IMR-90 (cell line): Measurements from ENCODE around the gene FAM163B. TPM values are rescaled to one million over a fixed set of nuclear protein-coding genes. Genes with fewer than 3 reads are reported as not detected.

Experiments used
- ATAC-seq: fragments of 200-7000 bp; cut with Tn5 transposase; 2 replicates; pipeline ENCODE4 v1.9.1; 2020; ENCODE audit warnings: low read depth, mild to moderate bottlenecking, moderate library complexity
- BruUV-seq: library from RNA; stranded (reverse); fragments of 400-500 nt; replicated peaks from 2 replicates; lab custom pipeline; 2021; lab: Mats Ljungman, UMichigan
- CTCF ChIA-PET: fragments of 300-600 bp; formaldehyde crosslinking; extraction: SDS; loops from one replicate; lab custom pipeline; 2021; ENCODE audit warnings: antibody characterized with exemption; lab: Yijun Ruan, JAX
- POLR2A ChIA-PET: fragments of 300-600 bp; sonication (Branson Sonifier 250); formaldehyde crosslinking; loops from one replicate; lab custom pipeline; 2022; ENCODE audit warnings: antibody characterized with exemption; ENCODE audit not compliant: unreplicated experiment; lab: Charles Lee
- DNase-seq: peaks from one replicate; pipeline ENCODE4 v3.0.0; 2013
- H2AFZ ChIP-seq: replicated peaks from 2 replicates; pipeline ENCODE3; 2013; ENCODE audit warnings: low read length, mild to moderate bottlenecking; ENCODE audit not compliant: poor library complexity
- H2AK5ac ChIP-seq: 2 replicates; pipeline ENCODE4 v1.6.1; 2013; ENCODE audit warnings: low read depth, low read length, inconsistent platforms
- H2AK9ac ChIP-seq: replicated peaks from 2 replicates; pipeline ENCODE3; 2013; ENCODE audit warnings: mild to moderate bottlenecking, low read depth, low read length, moderate library complexity; ENCODE audit not compliant: poor library complexity
- H2BK120ac ChIP-seq: 2 replicates; pipeline ENCODE4 v1.6.1; 2013; ENCODE audit warnings: low read depth, low read length, inconsistent platforms
- H2BK15ac ChIP-seq: 3 replicates; pipeline ENCODE4 v1.6.1; 2013; ENCODE audit warnings: low read depth, low read length, inconsistent platforms
- H2BK20ac ChIP-seq: 2 replicates; pipeline ENCODE4 v1.6.1; 2013; ENCODE audit warnings: low read depth, mild to moderate bottlenecking, inconsistent platforms, low read length, moderate library complexity
- H2BK5ac ChIP-seq: 2 replicates; pipeline ENCODE4 v1.6.1; 2013; ENCODE audit warnings: mild to moderate bottlenecking, low read depth, low read length, inconsistent platforms; ENCODE audit not compliant: poor library complexity, severe bottlenecking
- H3K14ac ChIP-seq: replicated peaks from 2 replicates; pipeline ENCODE4 v1.6.1; 2013; ENCODE audit warnings: low read depth, low read length, inconsistent platforms
- H3K18ac ChIP-seq: 2 replicates; pipeline ENCODE4 v1.6.1; 2013; ENCODE audit warnings: low read depth, low read length, control low read depth
- H3K23ac ChIP-seq: 2 replicates; pipeline ENCODE4 v1.6.1; 2013; ENCODE audit warnings: low read depth, low read length, inconsistent platforms
- H3K27ac ChIP-seq: 2 replicates; pipeline ENCODE4 v1.5.1; 2013; ENCODE audit warnings: mild to moderate bottlenecking, control low read depth, low read length; ENCODE audit not compliant: insufficient read depth
- H3K27me3 ChIP-seq: 2 replicates; pipeline ENCODE4 v1.6.1; 2013; ENCODE audit warnings: low read length; ENCODE audit not compliant: control insufficient read depth, insufficient read depth
- H3K36me3 ChIP-seq: 2 replicates; pipeline ENCODE4 v1.6.1; 2013; ENCODE audit warnings: low read length, mixed read lengths; ENCODE audit not compliant: control insufficient read depth, insufficient read depth
- H3K4ac ChIP-seq: 2 replicates; pipeline ENCODE4 v1.6.1; 2013; ENCODE audit warnings: low read depth, low read length, inconsistent platforms
- H3K4me1 ChIP-seq: 2 replicates; pipeline ENCODE4 v1.6.1; 2013; ENCODE audit warnings: low read length, mixed read lengths; ENCODE audit not compliant: control insufficient read depth, insufficient read depth
- H3K4me2 ChIP-seq: 2 replicates; pipeline ENCODE4 v1.6.1; 2013; ENCODE audit warnings: low read depth, mild to moderate bottlenecking, control low read depth, low read length, moderate library complexity
- H3K4me3 ChIP-seq: 2 replicates; pipeline ENCODE4 v1.5.1; 2013; ENCODE audit warnings: low read depth, mild to moderate bottlenecking, control low read depth, low read length, moderate library complexity; ENCODE audit not compliant: insufficient read depth
- H3K56ac ChIP-seq: 2 replicates; pipeline ENCODE4 v1.6.1; 2013; ENCODE audit warnings: low read length, inconsistent platforms; ENCODE audit not compliant: insufficient read depth; ENCODE audit errors: extremely low read depth
- H3K79me1 ChIP-seq, 2 experiments: 2 replicates each; pipeline ENCODE4 v1.6.1; 2013; ENCODE audit warnings: low read length in 2 of 2, inconsistent platforms in 1 of 2, low read depth in 1 of 2
- H3K9ac ChIP-seq: 2 replicates; pipeline ENCODE4 v1.6.1; 2013; ENCODE audit warnings: low read depth, low read length, control low read depth
- H3K9me1 ChIP-seq: 2 replicates; pipeline ENCODE4 v1.6.1; 2013; ENCODE audit warnings: low read length, inconsistent platforms; ENCODE audit not compliant: insufficient read depth
- H3K9me3 ChIP-seq: 2 replicates; pipeline ENCODE4 v1.6.1; 2013; ENCODE audit warnings: low read length; ENCODE audit not compliant: control insufficient read depth, insufficient read depth
- H4K20me1 ChIP-seq: 2 replicates; pipeline ENCODE4 v1.6.1; 2013; ENCODE audit warnings: low read length, inconsistent platforms; ENCODE audit not compliant: insufficient read depth
- H4K5ac ChIP-seq: 2 replicates; pipeline ENCODE4 v1.6.1; 2013; ENCODE audit warnings: mild to moderate bottlenecking, low read depth, low read length, control low read depth
- H4K8ac ChIP-seq, 2 experiments: 2 replicates each; pipeline ENCODE4 v1.6.1; 2013; ENCODE audit warnings: low read depth in 2 of 2, low read length in 2 of 2, control low read depth in 1 of 2, inconsistent platforms in 1 of 2
- H4K91ac ChIP-seq: 2 replicates; pipeline ENCODE4 v1.6.1; 2013; ENCODE audit warnings: low read depth, low read length, inconsistent platforms; ENCODE audit not compliant: insufficient read depth
- CHD1 ChIP-seq: IDR thresholded peaks from 2 replicates; pipeline ENCODE4 v1.6.1; 2012; ENCODE audit warnings: low read depth, low read length, improper control_type of control experiment
- CTCF ChIP-seq: conservative IDR thresholded peaks from 2 replicates; pipeline ENCODE4 v1.5.1; 2012; ENCODE audit warnings: mild to moderate bottlenecking, low read depth, low read length, improper control_type of control experiment
- FOS ChIP-seq: fragments of 150-350 bp; IDR thresholded peaks from 2 replicates; pipeline ENCODE4 v1.6.1; 2016; ENCODE audit warnings: low read depth, low read length
- MAFK ChIP-seq: IDR thresholded peaks from 2 replicates; pipeline ENCODE4 v1.6.1; 2012; ENCODE audit warnings: low read depth, low read length, improper control_type of control experiment
- MAZ ChIP-seq: IDR thresholded peaks from 2 replicates; pipeline ENCODE4 v1.6.1; 2012; ENCODE audit warnings: low read depth, mild to moderate bottlenecking, low read length, improper control_type of control experiment, moderate library complexity, borderline replicate concordance
- NFE2L2 ChIP-seq: fragments of 150-350 bp; IDR thresholded peaks from 2 replicates; pipeline ENCODE4 v1.6.1; 2016; ENCODE audit warnings: low read depth, mild to moderate bottlenecking, low read length
- POLR2A ChIP-seq: IDR thresholded peaks from 2 replicates; pipeline ENCODE4 v1.6.1; 2012; ENCODE audit warnings: mild to moderate bottlenecking, low read depth, low read length
- RFX5 ChIP-seq: IDR thresholded peaks from 2 replicates; pipeline ENCODE4 v1.8.0; 2012; ENCODE audit warnings: low read depth, mild to moderate bottlenecking, low read length, moderate library complexity
- WGBS, 2 experiments: methylation state at CpG; one replicate each; pipeline versions ENCODE4 v1.1.5 to v1.1.7; 2013; ENCODE audit warnings: missing lambda C conversion rate in 2 of 2; ENCODE audit not compliant: insufficient read length in 1 of 2; ENCODE audit errors: extremely low coverage in 2 of 2; 5-methylcytosine and 5-hydroxymethylcytosine counted together
- dilution Hi-C: fragments of 300-500 bp; cut with HindIII; formaldehyde crosslinking; loops from one replicate; pipeline ENCODE4 v1.14.3; 2018; ENCODE audit warnings: low sequenced_read_pairs; ENCODE audit not compliant: unreplicated experiment
- in situ Hi-C: fragments of 300-500 bp; cut with MboI; formaldehyde crosslinking; loops from 3 replicates; pipeline ENCODE4 v1.14.3; 2019; ENCODE audit warnings: low sequenced_read_pairs, inconsistent platforms, mixed read lengths
- intact Hi-C: fragments of 100-400 bp; cut with micrococcal nuclease; formaldehyde crosslinking; loops from 2 replicates; pipeline ENCODE4 v1.10.0; 2022
- polyA plus RNA-seq, 3 experiments: library from polyadenylated mRNA; depleted of rRNA; stranded (reverse); fragments of >200 nt; gene quantifications; 2 replicates each; pipeline ENCODE4 v1.2.3, GENCODE V29; 2012; ENCODE audit warnings: low replicate concordance in 1 of 3
- total RNA-seq: library from RNA; depleted of rRNA; stranded (reverse); fragments of >200 nt; gene quantifications from 2 replicates; pipeline ENCODE4 v1.2.3, GENCODE V29; 2012

The FAM163B gene
- total and polyA plus RNA-seq, 2 of the 4 experiments (the other 2 are of a cell fraction), result not detected

- no TSS peak for BruUV-seq
- Histone ChIP-seq H3K79me1 (no peaks in the 10 kb centered on the region), H4K20me1 (no peaks in the 10 kb centered on the region), H4K91ac (no peak overlapping the region), H3K14ac (no peak overlapping the region), H3K56ac (no peak overlapping the region), H3K4me3 (no peak overlapping the region), H2BK120ac (no peak overlapping the region), H2BK15ac (no peak overlapping the region), H4K5ac (no peak overlapping the region), H3K27ac (no peak overlapping the region), H2BK5ac (no peak overlapping the region), H4K8ac (no peak overlapping the region), H3K23ac (no peak overlapping the region), H3K9me1 (no peaks in the 10 kb centered on the region), H3K9ac (no peak overlapping the region), H3K18ac (no peak overlapping the region), H2AK5ac (no peak overlapping the region), H2BK20ac (no peak overlapping the region), H3K36me3 (no peaks in the 10 kb centered on the region), H3K4me2 (no peak overlapping the region), H3K27me3 (peaks cover 58% of the 10 kb centered on the region), H3K9me3 (no peaks in the 10 kb centered on the region), H3K4ac (no peak overlapping the region), H2AK9ac (no peak overlapping the region), H2AFZ (no peak overlapping the region), H3K4me1 (no peaks in the 10 kb centered on the region)
- in situ Hi-C loops (no loop called here), dilution Hi-C loops (no loop called here), intact Hi-C loops (no loop called here)
- WGBS, 2 experiments, result 76% methylated on average over 4 of the region's 16 CpGs; no CpG with 5 or more reads in 1 of the 2 experiments
- TF ChIP-seq MAZ (no peak), CTCF (no peak), RFX5 (no peak), CHD1 (no peak), FOS (no peak), MAFK (no peak), POLR2A (no peak), NFE2L2 (no peak)
- CTCF ChIA-PET, result no interaction called here
- POLR2A ChIA-PET, result no interaction called here
- ATAC-seq (no peak), DNase-seq (no peak)
These were observed 4.2 kb upstream of the FAM163B start for GRCh38 chr9:133613432-133613831.
